Medulla oblongata (tissue), 1 donor: Measurements from ENCODE around the gene GCLM.

ENCODE experiments used
- DNase-seq: peaks from one replicate; pipeline ENCODE4 v3.0.0-alpha.2; 2015; ENCODE audit errors: extremely low spot score

Gene GCLM

GRCh38 chr1:93846206-93846991 lies 62.8 kb downstream of the GCLM start:
- DNase-seq = peak; percentile 88

- peak; percentile 37 for DNase-seq
These were observed 63.6 kb downstream of the GCLM start for GRCh38 chr1:93845538-93846205.

- DNase-seq = peak; percentile 87
These were observed 64.8 kb downstream of the GCLM start for GRCh38 chr1:93844262-93845045.

- DNase-seq = no peak
These were observed 66.3 kb downstream of the GCLM start for GRCh38 chr1:93842750-93843500.

- no peak for DNase-seq
These were observed 67.5 kb downstream of the GCLM start for GRCh38 chr1:93841771-93842170.

GRCh38 chr1:93840956-93841482 lies 68.2 kb downstream of the GCLM start:
- no peak for DNase-seq

- DNase-seq = no peak
These were observed 69.5 kb downstream of the GCLM start for GRCh38 chr1:93839753-93840152.

GRCh38 chr1:93839307-93839706 lies 69.9 kb downstream of the GCLM start:
- DNase-seq = no peak

- DNase-seq = no peak
These were observed 71.3 kb downstream of the GCLM start for GRCh38 chr1:93837961-93838360.
